Activated CD4-positive, alpha-beta T cell treated with anti-CD3 and anti-CD28 coated beads for 48 hours (primary cell): Measurements from ENCODE around the gene HUNK.
"Not testable (repeated sequence)": the region's sequence is repeated elsewhere in the genome, so short reads cannot be mapped to it uniquely, and the experiment has no call there.

Experiments used
- DNase-seq: peaks from one replicate; pipeline ENCODE4 v3.0.0-alpha.2; 2020

The HUNK gene

DNA sequence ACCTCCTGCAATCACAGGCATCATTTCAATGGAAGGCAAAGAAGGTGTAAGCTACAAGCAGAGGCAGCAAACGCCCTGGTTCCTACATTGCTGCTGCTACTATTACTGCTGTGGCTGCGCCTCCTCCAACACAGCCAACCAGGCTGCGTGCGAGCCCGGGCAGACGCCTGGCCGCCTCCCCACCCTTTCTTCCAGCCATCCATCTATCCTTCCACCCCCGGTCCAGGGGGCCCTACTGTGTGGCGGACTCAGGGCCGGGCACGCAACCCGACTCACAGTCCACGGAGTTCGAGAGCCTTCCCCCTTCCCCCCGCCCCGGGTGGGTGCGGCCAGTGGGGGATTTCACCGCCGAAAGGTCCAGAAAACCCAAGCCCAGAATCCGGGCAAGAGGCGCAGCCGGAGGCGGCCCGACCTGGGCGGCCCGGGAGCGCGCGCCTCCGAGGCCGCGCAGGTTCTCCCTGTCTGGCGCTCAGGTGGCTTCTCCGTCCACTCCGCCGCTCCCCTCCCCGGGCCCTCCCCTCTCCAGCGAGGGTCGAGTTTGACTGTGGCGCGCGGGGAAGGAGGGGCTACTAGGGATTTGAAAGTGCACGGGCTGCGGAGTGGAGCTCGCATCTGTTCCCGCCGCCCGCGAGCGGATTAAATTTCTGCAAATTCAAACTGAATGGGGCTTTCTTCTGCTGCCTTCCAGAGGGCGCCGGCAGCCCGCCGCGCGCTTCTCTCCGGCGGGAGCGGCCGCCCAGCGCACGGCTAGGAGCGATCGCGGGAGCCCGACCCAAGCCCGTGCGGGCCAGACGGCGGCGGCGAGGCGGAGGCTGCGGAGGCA, at the start of gene HUNK:
TSS of gene HUNK (plus strand) at position 569 of the 823 bp plus-strand sequence. CDS start 655 bp downstream, outside the sequence.
- DNase-seq: peak; percentile 17

DNA sequence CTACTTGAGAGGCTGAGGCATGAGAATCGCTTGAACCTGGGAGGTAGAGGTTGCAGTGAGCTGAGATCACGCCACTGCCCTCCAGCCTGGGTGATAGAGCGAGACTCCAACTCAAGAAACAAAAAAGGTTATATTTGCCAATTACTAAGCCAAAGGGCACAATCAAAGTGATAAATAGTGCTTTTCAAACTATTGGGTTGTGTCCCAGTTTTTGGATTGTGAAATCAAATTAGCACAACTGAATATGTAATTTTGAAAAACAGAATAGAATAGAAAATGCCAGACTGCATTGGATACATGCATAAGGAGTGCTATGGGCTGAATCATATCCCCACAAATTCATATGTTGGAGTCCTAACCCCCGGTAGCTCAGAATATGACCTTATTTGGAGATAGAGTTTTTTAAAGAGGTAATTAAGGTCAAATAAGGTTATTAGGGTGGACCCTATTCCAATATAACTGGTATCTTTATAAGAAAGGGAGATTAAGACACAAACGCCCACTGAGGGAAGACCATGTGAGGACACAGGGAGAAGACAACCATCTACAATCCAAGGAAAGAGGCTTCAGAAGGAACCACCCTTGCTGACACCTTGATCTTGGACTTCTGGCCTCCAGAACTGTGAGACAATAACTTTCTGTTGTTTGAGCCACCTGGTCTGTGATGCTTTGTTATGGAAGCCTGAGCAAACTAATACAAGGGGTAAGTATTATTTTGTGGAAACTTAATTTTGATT, 42.9 kb upstream of the HUNK start:
- no peak for DNase-seq

DNA sequence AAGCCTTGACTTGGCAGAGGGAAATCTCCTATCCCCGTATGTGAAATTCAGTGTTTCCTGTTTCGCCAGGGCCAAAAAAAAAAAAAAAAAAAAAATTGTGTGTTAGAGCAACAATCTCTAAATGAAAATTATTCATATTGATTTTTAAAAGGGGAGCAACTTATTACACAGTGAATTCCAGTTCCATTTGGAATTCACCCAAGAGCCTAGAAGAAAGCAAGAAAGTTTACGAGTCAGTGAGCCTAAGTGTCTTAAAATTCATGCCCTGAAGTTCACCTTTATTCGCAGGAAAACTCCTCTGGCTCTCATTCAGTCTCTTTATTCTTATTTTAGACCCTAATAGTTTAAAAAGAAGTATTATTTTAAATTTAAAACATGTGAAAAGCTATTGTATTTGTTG, 42.1 kb upstream of the HUNK start:
- DNase-seq: no peak

DNA sequence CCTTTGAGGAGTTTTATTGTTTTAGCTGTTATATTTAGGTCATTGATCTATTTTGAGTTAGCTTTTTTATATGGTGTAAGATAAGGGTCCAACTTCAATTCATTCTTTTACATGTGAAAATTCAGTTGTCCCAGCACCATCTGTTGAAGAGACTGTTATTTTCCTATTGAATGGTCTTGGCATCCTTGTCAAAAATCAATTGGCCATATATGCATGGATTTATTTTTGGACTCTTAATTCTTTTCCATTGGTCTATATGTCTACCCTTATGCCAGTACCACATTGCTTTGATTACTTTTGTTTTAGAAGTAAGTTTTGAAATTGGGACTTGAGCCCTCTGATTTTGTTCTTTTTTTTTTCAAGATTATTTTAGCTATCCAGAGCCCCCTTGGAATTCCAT, 35.8 kb upstream of the HUNK start:
- DNase-seq: no peak

DNA sequence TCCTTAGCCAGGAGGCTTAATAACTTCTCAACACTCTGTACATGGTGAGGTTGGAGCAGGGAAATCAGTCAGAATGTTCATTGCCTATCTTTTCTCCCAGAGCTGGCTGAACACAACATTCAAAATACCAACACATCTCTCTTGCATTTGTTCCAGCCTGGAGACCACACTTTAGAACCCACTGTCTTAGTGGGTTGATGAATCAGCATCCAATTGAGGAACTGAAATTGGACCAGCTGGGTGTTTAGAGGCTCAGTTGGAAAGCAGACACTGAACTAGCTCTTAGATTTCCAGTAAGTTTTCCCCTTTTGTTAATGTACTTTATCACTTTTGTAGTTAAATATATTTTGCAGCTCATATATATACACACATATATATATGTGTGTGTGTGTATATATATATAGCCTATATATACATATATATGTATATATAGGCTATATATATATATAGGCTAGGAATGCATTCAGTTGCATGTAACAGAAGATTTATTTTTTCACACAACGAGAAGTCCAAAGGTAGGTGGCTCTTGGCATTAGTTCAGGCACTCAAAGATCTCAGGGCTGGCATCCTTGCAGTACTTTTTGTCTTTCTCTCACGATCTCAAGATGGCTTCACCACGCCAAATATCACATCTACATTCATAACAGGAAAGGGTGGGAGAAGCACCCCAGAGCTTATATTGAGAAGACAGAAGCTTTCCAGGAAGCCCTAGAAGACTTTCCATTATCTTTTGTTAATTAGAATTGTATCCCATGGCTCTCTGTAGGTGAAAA, 35.0 kb upstream of the HUNK start:
- no peak for DNase-seq

DNA sequence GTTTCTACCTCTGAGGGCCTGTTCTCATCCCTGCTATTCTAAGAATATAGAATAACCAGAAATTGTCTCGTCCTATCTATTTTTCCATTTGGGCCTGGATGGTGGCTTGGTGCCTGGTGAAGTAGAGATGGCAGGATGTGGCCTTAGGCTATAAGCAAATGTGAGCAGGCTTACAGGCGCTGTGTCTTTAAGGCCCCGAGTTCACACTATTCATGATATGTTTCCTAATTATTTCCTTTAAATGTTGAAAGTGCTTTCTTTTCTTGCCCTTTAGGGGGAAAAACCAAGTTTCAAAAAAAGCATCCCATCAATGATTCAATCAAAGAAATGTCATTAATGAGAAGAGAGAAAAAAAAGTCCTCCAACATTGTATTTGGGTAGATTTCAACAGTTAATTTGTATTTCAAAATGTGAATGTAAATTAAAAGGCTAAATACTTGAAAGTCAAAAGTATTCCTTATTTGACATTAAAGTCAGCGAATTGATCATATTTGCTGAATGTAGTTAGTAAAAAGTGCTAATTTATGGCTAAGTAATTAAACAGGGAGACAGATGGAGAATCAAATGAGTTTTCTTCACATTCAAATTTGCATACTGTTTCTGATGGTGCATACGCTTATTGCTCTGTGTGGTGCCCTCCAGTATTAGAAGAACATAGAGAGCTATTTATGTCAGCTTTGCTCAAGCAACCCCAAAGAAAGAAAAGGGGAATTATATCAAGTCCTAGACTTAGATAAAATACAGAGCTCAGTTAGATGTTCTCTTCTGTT, 34.0 kb upstream of the HUNK start:
- DNase-seq: no peak

DNA sequence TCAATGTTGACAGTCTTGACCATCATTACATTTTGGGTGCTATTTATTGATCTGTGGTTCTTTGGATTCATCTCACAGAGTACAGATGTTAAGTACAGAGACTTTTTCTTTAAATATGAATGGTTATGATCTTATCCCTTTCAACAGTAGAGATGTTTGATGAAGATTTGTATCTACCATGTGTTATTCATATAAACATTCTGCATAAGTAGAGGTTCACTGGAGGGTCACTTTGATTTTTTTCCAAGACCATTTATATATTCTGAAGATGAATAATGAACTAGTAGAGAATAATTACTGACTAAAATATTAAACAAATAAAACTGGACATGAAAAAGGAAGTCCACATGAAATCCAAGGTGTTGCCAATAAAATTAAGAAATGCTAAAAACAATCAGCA, 28.6 kb upstream of the HUNK start:
- no peak for DNase-seq

DNA sequence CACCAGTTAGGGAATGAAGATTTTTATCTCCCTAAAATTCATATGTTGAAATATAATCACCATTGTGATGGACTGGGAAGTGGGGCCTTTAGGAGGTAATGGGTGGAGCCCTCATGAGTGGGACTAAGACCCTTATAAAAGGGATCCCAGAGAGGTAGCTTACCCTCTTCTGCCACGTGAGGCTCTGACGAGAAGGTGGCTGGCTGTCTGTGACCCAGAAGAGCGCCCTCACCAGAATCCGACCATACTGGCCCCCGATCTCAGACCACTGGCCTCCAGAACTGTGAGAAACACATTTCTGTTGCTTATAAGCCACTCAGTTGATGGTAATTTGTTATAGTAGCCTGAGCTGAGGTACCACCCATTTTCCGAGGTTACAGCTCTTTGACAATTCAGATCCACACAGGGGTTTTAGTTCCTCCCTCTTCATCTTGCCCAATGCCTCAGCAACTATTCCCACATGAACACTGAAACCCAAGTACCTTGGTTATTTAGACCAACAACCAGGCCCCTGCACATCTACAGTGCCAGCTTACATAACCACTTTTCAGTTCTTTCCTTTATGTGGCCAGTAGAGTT, 27.6 kb upstream of the HUNK start:
- DNase-seq: no peak

DNA sequence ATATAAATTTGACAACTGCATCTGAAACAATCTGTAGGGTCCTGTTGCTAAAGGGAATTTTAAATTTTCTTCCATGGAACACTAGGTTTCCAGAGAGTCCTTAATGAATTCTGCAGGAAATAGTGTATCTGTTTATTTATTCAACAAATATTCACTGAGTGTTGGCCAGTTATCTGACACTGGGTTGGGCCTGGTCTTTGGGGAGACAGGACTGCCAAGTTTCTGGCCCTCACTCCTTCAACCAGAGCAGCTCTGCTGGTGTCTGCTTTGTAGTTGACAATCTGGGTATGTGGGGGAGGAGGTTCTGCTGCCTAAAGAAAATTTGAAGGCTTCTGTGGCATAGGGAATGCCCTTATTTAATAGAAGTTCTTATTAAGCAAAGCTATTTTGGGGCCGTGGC, 26.1 kb upstream of the HUNK start:
- DNase-seq: no peak

DNA sequence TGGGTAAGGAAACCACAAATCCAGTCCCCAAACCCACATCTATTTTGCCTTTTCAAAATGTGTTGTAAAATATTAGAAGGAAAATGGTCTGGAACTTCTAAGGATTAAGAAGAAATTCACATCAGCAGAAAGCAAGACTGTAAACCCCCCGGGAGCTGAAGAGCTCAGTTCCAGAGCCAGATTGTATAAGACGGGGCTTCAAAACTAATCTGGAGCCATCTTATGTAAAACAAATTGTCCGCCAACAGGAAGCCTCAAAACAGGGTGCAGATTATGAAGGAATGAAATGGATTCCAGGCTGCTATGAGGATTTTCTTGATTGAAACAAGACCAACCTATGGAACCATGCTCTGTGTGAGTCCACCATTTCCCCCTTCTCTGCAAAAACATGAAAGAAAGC, 25.1 kb upstream of the HUNK start:
- no peak for DNase-seq

DNA sequence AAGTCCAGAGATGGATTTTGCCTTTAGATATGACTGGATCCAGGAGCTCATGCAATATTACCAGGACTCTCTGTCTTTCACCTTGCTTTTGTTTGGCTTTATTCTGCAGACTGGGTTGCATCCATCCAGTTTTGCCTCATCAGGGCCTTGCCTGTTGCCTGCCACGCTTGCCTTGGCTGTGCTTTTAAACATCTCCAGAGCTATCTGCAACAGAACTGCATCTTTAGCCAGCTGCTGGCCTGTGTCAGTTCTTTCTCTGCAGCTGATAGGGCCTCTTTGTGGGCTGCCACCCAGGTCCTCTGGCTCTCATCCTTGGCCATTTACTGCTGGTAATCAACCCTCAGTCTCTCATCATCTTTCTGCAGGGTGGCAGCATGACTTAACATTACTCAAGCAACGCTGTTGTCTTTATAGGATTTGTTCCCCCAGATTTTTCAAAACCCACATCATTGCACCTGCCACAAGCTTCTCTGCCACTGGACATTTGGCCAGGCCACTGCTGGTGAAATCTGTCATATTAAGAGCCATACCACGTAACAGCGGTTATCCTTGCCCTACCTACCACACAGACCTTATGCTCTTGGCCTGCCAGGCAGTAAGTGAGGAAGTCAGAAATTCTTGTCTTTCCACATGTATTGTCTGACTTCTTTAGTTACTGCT, 24.4 kb upstream of the HUNK start:
- no peak for DNase-seq

DNA sequence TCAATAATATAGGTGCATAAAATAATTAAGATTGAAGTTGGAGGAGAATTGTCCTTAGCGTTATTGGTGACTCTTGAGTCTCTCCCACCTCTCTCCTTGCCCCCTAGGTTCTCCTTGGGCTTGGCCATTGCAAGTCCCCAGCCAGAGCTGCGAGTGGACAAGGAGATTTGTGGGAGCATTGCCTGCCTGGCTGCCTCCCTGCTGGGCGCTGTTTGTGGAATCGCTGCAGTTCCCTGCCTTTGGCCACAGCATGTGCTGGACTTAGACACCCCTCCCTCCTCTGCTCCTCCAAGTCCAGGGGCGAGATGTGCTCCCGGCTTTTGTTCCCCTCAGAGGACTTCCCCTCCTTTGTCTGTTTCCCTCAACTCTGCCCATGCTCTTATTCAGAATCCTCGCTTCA, 21.9 kb upstream of the HUNK start:
- no peak for DNase-seq

DNA sequence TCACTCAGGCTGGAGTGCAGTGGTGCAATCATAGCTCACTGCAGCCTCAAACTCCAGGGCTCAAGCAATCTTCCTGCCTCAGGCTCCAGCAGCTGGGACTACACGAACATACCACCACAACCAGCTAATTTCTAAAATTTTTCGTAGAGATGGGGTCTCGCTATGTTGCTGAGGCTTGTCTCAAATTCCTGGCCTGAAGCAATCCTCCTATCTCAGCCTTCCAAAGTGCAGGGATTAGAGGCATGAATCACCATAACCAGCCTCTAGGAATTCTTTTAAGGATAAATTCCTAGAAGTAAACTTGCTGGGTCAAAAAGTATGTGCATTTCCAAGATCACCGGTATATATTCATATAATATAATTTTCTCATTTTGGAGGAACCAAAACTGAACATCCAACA, 17.6 kb upstream of the HUNK start:
- DNase-seq: no peak

DNA sequence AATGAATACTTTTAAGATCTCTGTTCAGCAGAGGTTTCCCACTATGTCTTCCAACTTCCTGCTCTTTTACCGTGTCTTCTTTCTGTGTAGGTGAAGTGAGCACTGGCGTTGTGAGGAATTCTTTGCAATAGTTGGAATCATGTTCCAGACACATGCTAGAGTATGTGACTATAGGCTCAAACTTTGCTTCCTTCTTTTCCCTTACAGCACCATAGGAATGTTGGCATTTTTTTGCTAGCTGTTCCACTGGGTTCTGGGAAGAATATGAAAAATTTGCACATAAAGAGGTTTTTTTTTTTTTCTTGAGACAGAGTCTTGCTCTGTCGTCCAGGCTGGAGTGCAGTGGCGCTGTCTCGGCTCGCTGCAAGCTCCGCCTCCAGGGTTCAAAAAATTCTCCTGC, 15.7 kb upstream of the HUNK start:
- DNase-seq: no peak

DNA sequence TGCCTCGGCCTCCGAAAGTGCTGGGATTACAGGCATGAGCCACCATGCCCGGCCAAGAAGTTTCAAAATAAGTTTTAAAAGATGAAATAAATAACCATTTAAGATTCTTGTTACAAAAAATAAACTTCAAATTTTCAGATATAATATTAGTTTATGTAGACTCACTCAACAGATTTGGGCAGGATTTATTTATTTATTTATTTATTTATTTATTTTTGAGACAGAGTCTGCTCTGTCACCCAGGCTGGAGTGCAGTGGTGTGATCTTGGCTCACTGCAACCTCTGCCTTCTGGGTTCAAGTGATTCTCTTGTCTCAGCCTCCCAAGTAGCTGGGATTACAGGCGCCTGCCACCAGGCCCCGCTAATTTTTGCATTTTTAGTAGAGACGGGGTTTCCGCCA, 15.2 kb upstream of the HUNK start:
- not testable (repeated sequence) for DNase-seq

DNA sequence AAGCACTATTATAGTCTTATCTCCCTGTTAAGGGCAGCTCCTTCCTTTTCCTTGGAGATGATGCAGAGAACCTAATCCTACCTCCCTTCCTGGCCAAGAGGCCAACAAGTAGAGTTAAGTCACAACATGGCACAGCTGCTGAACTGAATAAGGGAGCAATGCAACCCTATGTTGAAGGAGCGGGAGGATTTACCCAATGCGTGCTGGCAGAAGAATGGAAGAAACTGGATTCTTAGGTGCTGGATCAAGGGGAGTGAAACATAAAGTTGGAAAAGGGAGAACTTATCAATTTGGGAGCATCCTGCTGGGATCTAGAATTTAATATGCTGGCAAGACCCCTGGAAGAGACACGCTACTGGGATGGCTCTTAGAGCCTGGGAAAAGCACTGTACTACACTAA, 12.0 kb upstream of the HUNK start:
- no peak for DNase-seq

DNA sequence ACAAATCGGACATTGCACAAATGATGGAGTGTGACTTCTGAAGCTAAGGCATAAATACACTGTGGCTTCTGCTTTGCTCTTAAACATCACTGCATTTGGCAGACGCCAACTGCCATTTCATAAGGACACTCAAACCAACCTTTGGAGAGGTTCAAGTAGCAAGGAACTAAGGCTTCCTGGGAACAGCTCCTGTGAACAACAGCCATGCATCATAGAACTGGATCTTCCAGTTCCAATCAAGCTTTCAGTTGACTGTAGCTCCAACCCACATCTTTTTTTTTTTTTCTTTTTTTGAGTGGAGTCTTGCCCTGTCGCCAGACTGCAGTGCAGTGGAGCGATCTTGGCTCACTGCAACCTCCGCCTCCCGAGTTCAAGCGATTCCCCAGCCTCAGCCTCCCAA, 10.7 kb upstream of the HUNK start:
- DNase-seq: no peak

DNA sequence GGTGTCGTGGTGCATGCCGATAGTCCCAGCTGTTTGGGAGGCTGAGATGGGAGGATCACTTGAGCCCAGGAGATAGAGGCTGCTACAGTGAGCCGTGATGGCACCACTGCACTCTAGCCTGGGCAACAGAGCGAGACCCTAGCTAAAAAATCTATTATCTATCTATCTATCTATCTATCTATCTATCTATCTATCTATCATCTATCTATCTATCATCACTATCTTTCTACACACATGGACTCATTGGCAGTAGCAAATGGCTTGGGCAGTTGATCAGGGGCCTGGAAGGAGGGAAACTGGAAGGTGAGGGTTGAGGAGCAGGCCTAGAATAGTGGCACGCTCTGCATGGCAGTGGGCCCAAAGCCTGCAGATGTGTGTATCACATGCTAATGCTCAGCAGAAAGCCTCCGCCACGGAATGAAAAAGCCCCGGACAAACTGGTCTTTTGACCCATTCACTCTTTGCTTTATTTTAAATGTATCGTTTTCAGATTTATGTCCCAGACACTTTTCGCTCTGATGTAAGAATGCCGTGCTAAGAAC, 7.3 kb upstream of the HUNK start:
- DNase-seq: no peak

DNA sequence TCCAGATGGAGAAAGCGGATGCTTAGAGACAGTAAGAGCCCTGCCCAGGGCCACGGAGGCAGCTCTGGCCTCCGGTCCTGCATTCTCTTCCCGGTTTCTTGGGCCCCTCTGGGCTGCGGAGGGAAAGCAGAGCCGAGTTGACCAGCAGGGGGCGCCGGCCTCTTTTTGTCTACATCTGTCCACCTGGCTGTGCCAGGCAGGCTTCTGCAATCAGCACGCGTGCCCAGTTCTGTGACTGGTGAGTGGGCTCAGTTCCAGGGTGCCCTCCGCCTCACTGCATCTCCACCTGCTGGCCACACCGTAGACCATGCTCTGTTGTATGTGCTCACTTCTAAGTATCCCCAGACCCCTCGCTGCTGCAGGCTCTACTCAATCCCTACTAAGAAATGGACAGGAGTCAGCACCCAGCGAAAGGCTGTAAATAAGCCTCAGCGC, 6.7 kb upstream of the HUNK start:
- DNase-seq: peak; percentile 86

DNA sequence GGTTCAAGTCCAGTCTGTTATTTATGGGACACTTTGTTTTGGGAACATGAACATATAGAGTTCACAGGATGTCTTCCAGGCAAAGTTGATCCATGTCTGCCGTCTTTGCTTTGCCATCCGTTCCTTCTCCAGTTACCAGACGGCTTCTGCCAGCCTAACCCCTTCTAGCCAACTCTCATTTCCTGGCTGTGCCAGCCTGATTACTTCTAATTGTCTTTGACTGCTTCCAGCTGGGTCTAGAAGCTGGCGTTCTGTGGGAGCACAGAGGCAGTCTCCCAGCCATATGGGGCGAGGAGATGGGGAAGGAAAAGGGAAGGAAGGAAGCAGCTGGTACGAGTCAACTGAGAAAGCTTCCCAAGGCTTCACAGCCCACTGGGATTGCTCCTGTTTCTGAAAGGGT, 3.1 kb upstream of the HUNK start:
- no peak for DNase-seq

DNA sequence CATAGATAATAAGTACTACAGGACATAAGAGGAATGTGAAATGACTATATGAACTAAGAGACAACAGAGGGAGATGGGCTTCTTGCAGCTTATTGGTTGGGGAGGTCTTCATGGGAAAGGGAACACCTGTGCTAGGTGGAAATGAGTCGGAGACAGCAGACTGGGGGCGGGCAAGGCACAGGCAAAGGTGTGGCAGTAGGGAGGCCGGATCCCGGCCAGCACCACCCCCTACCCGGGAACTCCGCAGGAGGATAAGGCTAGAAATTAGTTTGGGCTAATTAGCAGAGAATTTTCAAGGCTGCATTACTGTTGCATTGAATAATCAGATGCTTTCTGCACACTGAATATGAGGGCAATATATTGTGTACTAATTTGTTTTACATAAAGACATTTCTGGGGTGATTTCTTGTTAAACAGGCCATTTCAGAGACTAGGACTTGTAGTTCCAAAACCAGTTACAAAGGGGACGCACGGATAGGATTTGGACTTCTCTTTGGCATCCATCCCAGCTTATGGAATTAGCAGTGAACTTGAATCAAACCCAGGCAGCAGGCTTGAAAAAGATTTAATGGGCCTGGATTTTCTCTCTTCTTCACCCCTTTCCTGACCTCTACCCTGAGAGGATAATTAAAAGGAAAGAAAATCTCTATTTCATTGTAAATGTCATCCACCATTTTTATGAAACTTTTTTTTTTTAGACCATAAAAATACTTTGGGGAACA, 2.2 kb upstream of the HUNK start:
- no peak for DNase-seq
